Ishikawa (cell line): ENCODE measurements around the gene CPT1C.

Experiments used
- CEBPB ChIP-seq: IDR thresholded peaks from 2 replicates; pipeline ENCODE4 v1.6.1; 2012
- CREB1 ChIP-seq: IDR thresholded peaks from 2 replicates; pipeline ENCODE4 v1.6.1; 2012; ENCODE audit warnings: low read depth
- EGR1 ChIP-seq: IDR thresholded peaks from 2 replicates; pipeline ENCODE4 v1.6.1; 2012
- EP300 ChIP-seq: IDR thresholded peaks from 2 replicates; pipeline ENCODE4 v1.6.1; 2012; ENCODE audit warnings: borderline replicate concordance
- NFIC ChIP-seq: IDR thresholded peaks from 2 replicates; pipeline ENCODE4 v1.6.1; 2012
- RAD21 ChIP-seq: IDR thresholded peaks from 2 replicates; pipeline ENCODE4 v1.6.1; 2012; ENCODE audit warnings: low read depth
- TAF1 ChIP-seq: IDR thresholded peaks from 2 replicates; pipeline ENCODE4 v1.6.1; 2012; ENCODE audit warnings: low read depth, mild to moderate bottlenecking
- TCF12 ChIP-seq: IDR thresholded peaks from 2 replicates; pipeline ENCODE4 v1.6.1; 2012; ENCODE audit warnings: low read depth
- TEAD4 ChIP-seq: IDR thresholded peaks from 2 replicates; pipeline ENCODE4 v1.6.1; 2012
- YY1 ChIP-seq: IDR thresholded peaks from 2 replicates; pipeline ENCODE4 v1.6.1; 2012; ENCODE audit warnings: low read depth
- ZBTB7A ChIP-seq: IDR thresholded peaks from 2 replicates; pipeline ENCODE4 v1.6.1; 2012; ENCODE audit warnings: low read depth
- TF ChIP-seq, protein P1 (sequence below): IDR thresholded peaks from 2 replicates; pipeline ENCODE4 v1.6.1; 2012
- TF ChIP-seq, protein P2 (sequence below): IDR thresholded peaks from 2 replicates; pipeline ENCODE4 v1.6.1; 2012; ENCODE audit warnings: low read depth, mild to moderate bottlenecking

DNA sequence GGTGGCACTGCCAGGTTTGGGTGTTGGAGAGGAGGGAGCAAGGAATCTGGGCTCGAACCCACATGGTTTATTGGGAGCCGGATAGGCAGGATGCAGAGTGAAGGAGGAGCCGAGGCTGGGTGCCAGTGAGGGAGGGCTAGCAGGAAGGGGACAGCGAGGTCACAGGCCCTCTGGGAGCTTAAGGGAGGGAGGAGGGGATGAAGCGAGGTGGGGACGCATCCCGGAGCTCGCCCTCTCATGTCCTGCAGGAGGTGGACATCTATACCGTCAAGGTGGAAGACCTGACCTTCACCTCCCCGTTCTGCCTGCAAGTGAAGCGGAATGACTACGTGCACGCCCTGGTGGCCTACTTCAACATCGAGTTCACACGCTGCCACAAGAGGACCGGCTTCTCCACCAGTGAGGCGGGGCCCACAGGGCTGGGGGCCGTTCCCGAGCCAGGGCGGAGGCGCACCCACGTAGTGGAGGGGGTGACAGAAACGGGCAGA is 5.0 kb upstream of the CPT1C start:
- no peak for TF ChIP-seq TEAD4
- no peak for TF ChIP-seq TCF12
- no peak for TF ChIP-seq ZBTB7A
- TF ChIP-seq YY1 = no peak
- no peak for TF ChIP-seq EP300
- TF ChIP-seq TAF1 = no peak
- no peak for TF ChIP-seq CREB1
- TF ChIP-seq RAD21 = no peak
- TF ChIP-seq, protein P1, sequence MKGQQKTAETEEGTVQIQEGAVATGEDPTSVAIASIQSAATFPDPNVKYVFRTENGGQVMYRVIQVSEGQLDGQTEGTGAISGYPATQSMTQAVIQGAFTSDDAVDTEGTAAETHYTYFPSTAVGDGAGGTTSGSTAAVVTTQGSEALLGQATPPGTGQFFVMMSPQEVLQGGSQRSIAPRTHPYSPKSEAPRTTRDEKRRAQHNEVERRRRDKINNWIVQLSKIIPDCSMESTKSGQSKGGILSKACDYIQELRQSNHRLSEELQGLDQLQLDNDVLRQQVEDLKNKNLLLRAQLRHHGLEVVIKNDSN = no peak
- no peak for TF ChIP-seq EGR1
- TF ChIP-seq, protein P2, sequence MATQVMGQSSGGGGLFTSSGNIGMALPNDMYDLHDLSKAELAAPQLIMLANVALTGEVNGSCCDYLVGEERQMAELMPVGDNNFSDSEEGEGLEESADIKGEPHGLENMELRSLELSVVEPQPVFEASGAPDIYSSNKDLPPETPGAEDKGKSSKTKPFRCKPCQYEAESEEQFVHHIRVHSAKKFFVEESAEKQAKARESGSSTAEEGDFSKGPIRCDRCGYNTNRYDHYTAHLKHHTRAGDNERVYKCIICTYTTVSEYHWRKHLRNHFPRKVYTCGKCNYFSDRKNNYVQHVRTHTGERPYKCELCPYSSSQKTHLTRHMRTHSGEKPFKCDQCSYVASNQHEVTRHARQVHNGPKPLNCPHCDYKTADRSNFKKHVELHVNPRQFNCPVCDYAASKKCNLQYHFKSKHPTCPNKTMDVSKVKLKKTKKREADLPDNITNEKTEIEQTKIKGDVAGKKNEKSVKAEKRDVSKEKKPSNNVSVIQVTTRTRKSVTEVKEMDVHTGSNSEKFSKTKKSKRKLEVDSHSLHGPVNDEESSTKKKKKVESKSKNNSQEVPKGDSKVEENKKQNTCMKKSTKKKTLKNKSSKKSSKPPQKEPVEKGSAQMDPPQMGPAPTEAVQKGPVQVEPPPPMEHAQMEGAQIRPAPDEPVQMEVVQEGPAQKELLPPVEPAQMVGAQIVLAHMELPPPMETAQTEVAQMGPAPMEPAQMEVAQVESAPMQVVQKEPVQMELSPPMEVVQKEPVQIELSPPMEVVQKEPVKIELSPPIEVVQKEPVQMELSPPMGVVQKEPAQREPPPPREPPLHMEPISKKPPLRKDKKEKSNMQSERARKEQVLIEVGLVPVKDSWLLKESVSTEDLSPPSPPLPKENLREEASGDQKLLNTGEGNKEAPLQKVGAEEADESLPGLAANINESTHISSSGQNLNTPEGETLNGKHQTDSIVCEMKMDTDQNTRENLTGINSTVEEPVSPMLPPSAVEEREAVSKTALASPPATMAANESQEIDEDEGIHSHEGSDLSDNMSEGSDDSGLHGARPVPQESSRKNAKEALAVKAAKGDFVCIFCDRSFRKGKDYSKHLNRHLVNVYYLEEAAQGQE = no peak
- TF ChIP-seq CEBPB = no peak
- no peak for TF ChIP-seq NFIC
